IPS-20b (cell line): ENCODE measurements around the gene SORL1.

Experiments
- H3K27ac ChIP-seq: one replicate; pipeline ENCODE4 v1.5.1; 2013; ENCODE audit warnings: low read length
- H3K27me3 ChIP-seq: 2 replicates; pipeline ENCODE4 v1.6.1; 2013; ENCODE audit warnings: mild to moderate bottlenecking, low read length, inconsistent platforms; ENCODE audit not compliant: insufficient read depth
- H3K36me3 ChIP-seq: 2 replicates; pipeline ENCODE4 v1.6.1; 2013; ENCODE audit warnings: low read depth, mild to moderate bottlenecking, inconsistent platforms, low read length, moderate library complexity; ENCODE audit not compliant: insufficient read depth
- H3K4me1 ChIP-seq: 2 replicates; pipeline ENCODE4 v1.6.1; 2013; ENCODE audit warnings: mild to moderate bottlenecking, control low read depth, inconsistent platforms, low read length, moderate library complexity; ENCODE audit not compliant: insufficient read depth
- H3K4me3 ChIP-seq: 2 replicates; pipeline ENCODE4 v1.5.1; 2013; ENCODE audit warnings: mild to moderate bottlenecking, low read length, inconsistent platforms
- H3K9ac ChIP-seq: 2 replicates; pipeline ENCODE4 v1.6.1; 2013; ENCODE audit warnings: low read depth, mild to moderate bottlenecking, inconsistent platforms, low read length, moderate library complexity
- H3K9me3 ChIP-seq: 2 replicates; pipeline ENCODE4 v1.6.1; 2013; ENCODE audit warnings: mild to moderate bottlenecking, low read depth, low read length, inconsistent platforms; ENCODE audit not compliant: insufficient read depth

Gene SORL1

GRCh38 chr11:121610706-121611105 is 158.6 kb downstream of the SORL1 start:
- Histone ChIP-seq H3K4me3 (no peak overlapping the region), H3K9ac (no peak overlapping the region), H3K4me1 (no peaks in the 10 kb centered on the region; the same call in 1 of the 2 replicates), H3K36me3 (peaks cover 100% of the 10 kb centered on the region), H3K27ac (no peak overlapping the region), H3K27me3 (no peaks in the 10 kb centered on the region), H3K9me3 (no peaks in the 10 kb centered on the region)

GRCh38 chr11:121611242-121611641 is 159.1 kb downstream of the SORL1 start:
- Histone ChIP-seq H3K36me3 (peaks cover 100% of the 10 kb centered on the region), H3K9me3 (no peaks in the 10 kb centered on the region), H3K4me3 (no peak overlapping the region), H3K9ac (no peak overlapping the region), H3K4me1 (no peaks in the 10 kb centered on the region; the same call in 1 of the 2 replicates), H3K27ac (no peak overlapping the region), H3K27me3 (no peaks in the 10 kb centered on the region)

- no peak overlapping the region for H3K9ac ChIP-seq
- no peak overlapping the region for H3K27ac ChIP-seq
- H3K27me3 ChIP-seq = no peaks in the 10 kb centered on the region
- H3K36me3 ChIP-seq = peaks cover 100% of the 10 kb centered on the region
- no peak overlapping the region for H3K4me3 ChIP-seq
- H3K4me1 ChIP-seq = no peaks in the 10 kb centered on the region; the same call in 1 of the 2 replicates
- no peaks in the 10 kb centered on the region for H3K9me3 ChIP-seq
Observed at GRCh38 chr11:121613724-121614123, 161.6 kb downstream of the SORL1 start.

GRCh38 chr11:121614636-121615240 is 162.6 kb downstream of the SORL1 start:
- Histone ChIP-seq H3K4me3 (no peak overlapping the region), H3K9ac (no peak overlapping the region), H3K4me1 (no peaks in the 10 kb centered on the region; the same call in 1 of the 2 replicates), H3K27ac (no peak overlapping the region), H3K9me3 (no peaks in the 10 kb centered on the region), H3K36me3 (peaks cover 100% of the 10 kb centered on the region), H3K27me3 (no peaks in the 10 kb centered on the region)

- Histone ChIP-seq H3K9me3 (no peaks in the 10 kb centered on the region), H3K27me3 (no peaks in the 10 kb centered on the region), H3K4me3 (no peak overlapping the region), H3K36me3 (peaks cover 100% of the 10 kb centered on the region), H3K4me1 (no peaks in the 10 kb centered on the region; the same call in 1 of the 2 replicates), H3K9ac (no peak overlapping the region), H3K27ac (no peak overlapping the region)
Observed at GRCh38 chr11:121615501-121615900, 163.4 kb downstream of the SORL1 start.

GRCh38 chr11:121618516-121618915 is 166.4 kb downstream of the SORL1 start:
- peaks cover 7% of the 10 kb centered on the region for H3K4me1 ChIP-seq
- H3K4me3 ChIP-seq = no peak overlapping the region
- no peaks in the 10 kb centered on the region for H3K27me3 ChIP-seq
- no peak overlapping the region for H3K9ac ChIP-seq
- H3K27ac ChIP-seq = no peak overlapping the region
- H3K9me3 ChIP-seq = no peaks in the 10 kb centered on the region
- peaks cover 100% of the 10 kb centered on the region for H3K36me3 ChIP-seq

GRCh38 chr11:121625777-121626506 is 173.8 kb downstream of the SORL1 start:
- Histone ChIP-seq H3K9me3 (no peaks in the 10 kb centered on the region), H3K27me3 (no peaks in the 10 kb centered on the region), H3K4me1 (peaks cover 7% of the 10 kb centered on the region; the same call in 1 of the 2 replicates), H3K9ac (no peak overlapping the region), H3K27ac (no peak overlapping the region), H3K4me3 (no peak overlapping the region), H3K36me3 (peaks cover 94% of the 10 kb centered on the region)

- H3K4me3 ChIP-seq = no peak overlapping the region
- peaks cover 7% of the 10 kb centered on the region; the same call in 1 of the 2 replicates for H3K4me1 ChIP-seq
- H3K9me3 ChIP-seq = no peaks in the 10 kb centered on the region
- no peak overlapping the region for H3K9ac ChIP-seq
- H3K27ac ChIP-seq = no peak overlapping the region
- H3K36me3 ChIP-seq = peaks cover 90% of the 10 kb centered on the region
- H3K27me3 ChIP-seq = no peaks in the 10 kb centered on the region
Observed at GRCh38 chr11:121626507-121626875, 174.4 kb downstream of the SORL1 start.

- Histone ChIP-seq H3K9ac (no peak overlapping the region), H3K4me3 (no peak overlapping the region), H3K9me3 (no peaks in the 10 kb centered on the region), H3K27ac (no peak overlapping the region), H3K36me3 (peaks cover 89% of the 10 kb centered on the region), H3K4me1 (peaks cover 7% of the 10 kb centered on the region; the same call in 1 of the 2 replicates), H3K27me3 (no peaks in the 10 kb centered on the region)
Observed at GRCh38 chr11:121626980-121627379, 174.9 kb downstream of the SORL1 start.

- Histone ChIP-seq H3K27me3 (no peaks in the 10 kb centered on the region), H3K4me1 (no peaks in the 10 kb centered on the region), H3K4me3 (no peak overlapping the region), H3K9me3 (no peaks in the 10 kb centered on the region), H3K36me3 (peaks cover 70% of the 10 kb centered on the region), H3K9ac (no peak overlapping the region), H3K27ac (no peak overlapping the region)
Observed at GRCh38 chr11:121630041-121630440, 177.9 kb downstream of the SORL1 start.

GRCh38 chr11:121631456-121631855 is 179.3 kb downstream of the SORL1 start:
- H3K36me3 ChIP-seq = peaks cover 55% of the 10 kb centered on the region
- H3K9ac ChIP-seq = no peak overlapping the region
- no peak overlapping the region for H3K4me3 ChIP-seq
- H3K4me1 ChIP-seq = peaks cover 5% of the 10 kb centered on the region
- H3K27me3 ChIP-seq = no peaks in the 10 kb centered on the region
- no peak overlapping the region for H3K27ac ChIP-seq
- H3K9me3 ChIP-seq = no peaks in the 10 kb centered on the region

- no peak overlapping the region for H3K9ac ChIP-seq
- H3K27me3 ChIP-seq = no peaks in the 10 kb centered on the region
- H3K9me3 ChIP-seq = no peaks in the 10 kb centered on the region
- no peak overlapping the region for H3K4me3 ChIP-seq
- peaks cover 29% of the 10 kb centered on the region; the same call in 1 of the 2 replicates for H3K36me3 ChIP-seq
- peaks cover 13% of the 10 kb centered on the region for H3K4me1 ChIP-seq
- no peak overlapping the region for H3K27ac ChIP-seq
Observed at GRCh38 chr11:121634273-121634672, 182.2 kb downstream of the SORL1 start.
